Right lobe of liver (tissue), 4 donors: Measurements from ENCODE around the gene PRICKLE3.

Experiments used
- POLR2A ChIP-seq: fragments of 450-650 bp; IDR thresholded peaks from one replicate; pipeline ENCODE4 v1.6.1; 2017; ENCODE audit warnings: antibody characterized with exemption, mild to moderate bottlenecking
- TF ChIP-seq, protein P1 (sequence below), 4 donors: fragments of 200-600 bp in 3 of 4; fragments of 450-650 bp in 1 of 4; IDR thresholded peaks; one replicate each; pipeline versions ENCODE4 v1.5.1 to v1.8.0; 2016 to 2022; ENCODE audit warnings: antibody characterized with exemption in 4 of 4, mild to moderate bottlenecking in 2 of 4
- donor health status: DM: no; HTN: no; CAD: no.
- donor health status: DM: no; HTN: no; CAD: no.
- donor health status: DM: no; HTN: yes; CAD: no.

DNA sequence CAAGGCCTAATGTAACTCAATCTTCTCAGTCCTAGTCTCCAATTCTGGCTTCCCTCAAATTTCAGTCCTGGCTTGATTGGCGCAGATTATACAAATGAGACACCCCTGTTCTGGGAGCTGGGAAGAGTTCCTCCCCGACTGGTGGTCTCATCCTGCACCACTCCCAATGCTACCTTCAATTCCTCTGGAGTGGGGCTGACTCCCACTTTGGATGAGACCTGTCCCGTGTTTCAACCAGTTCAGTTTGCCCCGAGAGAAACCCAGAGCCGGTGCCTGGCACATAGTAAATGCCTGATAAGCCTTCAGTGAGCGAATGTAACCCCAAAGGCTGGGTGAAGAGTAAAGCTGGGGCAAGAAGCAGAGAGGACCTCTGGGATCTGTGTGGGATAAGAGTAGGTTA lies 17.8 kb upstream of the PRICKLE3 start:
- TF ChIP-seq, protein P1, sequence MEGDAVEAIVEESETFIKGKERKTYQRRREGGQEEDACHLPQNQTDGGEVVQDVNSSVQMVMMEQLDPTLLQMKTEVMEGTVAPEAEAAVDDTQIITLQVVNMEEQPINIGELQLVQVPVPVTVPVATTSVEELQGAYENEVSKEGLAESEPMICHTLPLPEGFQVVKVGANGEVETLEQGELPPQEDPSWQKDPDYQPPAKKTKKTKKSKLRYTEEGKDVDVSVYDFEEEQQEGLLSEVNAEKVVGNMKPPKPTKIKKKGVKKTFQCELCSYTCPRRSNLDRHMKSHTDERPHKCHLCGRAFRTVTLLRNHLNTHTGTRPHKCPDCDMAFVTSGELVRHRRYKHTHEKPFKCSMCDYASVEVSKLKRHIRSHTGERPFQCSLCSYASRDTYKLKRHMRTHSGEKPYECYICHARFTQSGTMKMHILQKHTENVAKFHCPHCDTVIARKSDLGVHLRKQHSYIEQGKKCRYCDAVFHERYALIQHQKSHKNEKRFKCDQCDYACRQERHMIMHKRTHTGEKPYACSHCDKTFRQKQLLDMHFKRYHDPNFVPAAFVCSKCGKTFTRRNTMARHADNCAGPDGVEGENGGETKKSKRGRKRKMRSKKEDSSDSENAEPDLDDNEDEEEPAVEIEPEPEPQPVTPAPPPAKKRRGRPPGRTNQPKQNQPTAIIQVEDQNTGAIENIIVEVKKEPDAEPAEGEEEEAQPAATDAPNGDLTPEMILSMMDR (IDR thresholded peaks at IDR 0.05): no peak
- no peak for TF ChIP-seq POLR2A
